CD14-positive monocyte (primary cell): Measurements from ENCODE around the gene DNAJA1. TPM values are rescaled to one million over a fixed set of nuclear protein-coding genes. Genes with fewer than 3 reads are reported as not detected.

ENCODE experiments used
- DNase-seq, 3 donors: peaks; one replicate each; pipeline ENCODE4 v3.0.0-alpha.2; 2011 to 2022
- H2AFZ ChIP-seq: 2 replicates; pipeline ENCODE4 v1.6.0; 2012; ENCODE audit warnings: mild to moderate bottlenecking, low read depth, low read length, inconsistent platforms; ENCODE audit not compliant: insufficient read depth, poor library complexity, severe bottlenecking
- H3K27ac ChIP-seq, 2 donors: 1 replicate in 1 of 2; 2 replicates in 1 of 2; pipeline ENCODE4 v1.5.1; 2012 to 2013; ENCODE audit warnings: low read length in 2 of 2, control low read depth in 1 of 2, inconsistent platforms in 1 of 2, low read depth in 1 of 2, mild to moderate bottlenecking in 1 of 2
- H3K27me3 ChIP-seq, 2 donors: one replicate each; pipeline versions ENCODE4 v1.6.0 to v1.6.1; 2011 to 2013; ENCODE audit warnings: low read length in 2 of 2; ENCODE audit not compliant: control insufficient read depth in 2 of 2, insufficient read depth in 2 of 2
- H3K36me3 ChIP-seq, 2 donors: replicated peaks in 1 of 2; 1 replicate in 1 of 2; 2 replicates in 1 of 2; pipeline versions ENCODE4 v1.5.1 to v1.6.1; 2012 to 2013; ENCODE audit warnings: low read length in 2 of 2, control low read depth in 1 of 2, inconsistent platforms in 1 of 2, mild to moderate bottlenecking in 1 of 2; ENCODE audit not compliant: insufficient read depth in 2 of 2, control insufficient read depth in 1 of 2
- H3K4me1 ChIP-seq, 2 donors: 1 replicate in 1 of 2; 2 replicates in 1 of 2; pipeline versions ENCODE4 v1.5.1 to v1.6.1; 2012 to 2013; ENCODE audit warnings: low read length in 2 of 2, control low read depth in 1 of 2, inconsistent platforms in 1 of 2, mild to moderate bottlenecking in 1 of 2, moderate library complexity in 1 of 2; ENCODE audit not compliant: insufficient read depth in 2 of 2, control insufficient read depth in 1 of 2
- H3K4me2 ChIP-seq: replicated peaks from 2 replicates; pipeline ENCODE3; 2012; ENCODE audit warnings: low read length, moderate library complexity, mild to moderate bottlenecking; ENCODE audit not compliant: poor library complexity, severe bottlenecking; ENCODE audit errors: extremely low read depth
- H3K4me3 ChIP-seq, 3 experiments: fragments of 200-600 bp in 1 of 3; sonication (generic) in 1 of 3; replicated peaks in 1 of 3; 1 replicate in 2 of 3; 2 replicates in 1 of 3; pipeline ENCODE4 v1.5.1; 2011 to 2013; ENCODE audit warnings: low read length in 3 of 3, mild to moderate bottlenecking in 3 of 3, control low read depth in 2 of 3, low read depth in 2 of 3, inconsistent platforms in 1 of 3, moderate library complexity in 1 of 3
- H3K79me2 ChIP-seq: 2 replicates; pipeline ENCODE4 v1.6.0; 2012; ENCODE audit warnings: mild to moderate bottlenecking, control low read depth, inconsistent platforms, low read length, moderate library complexity; ENCODE audit not compliant: insufficient read depth
- H3K9ac ChIP-seq: 2 replicates; pipeline ENCODE4 v1.6.0; 2017; ENCODE audit warnings: low read length, mild to moderate bottlenecking; ENCODE audit not compliant: insufficient read depth, poor library complexity, severe bottlenecking
- H3K9me3 ChIP-seq, 2 donors: replicated peaks in 1 of 2; 1 replicate in 1 of 2; 2 replicates in 1 of 2; pipeline versions ENCODE4 v1.5.1 to v1.6.1; 2012 to 2013; ENCODE audit warnings: low read length in 2 of 2, control low read depth in 1 of 2; ENCODE audit not compliant: control insufficient read depth in 1 of 2, insufficient read depth in 1 of 2
- H4K20me1 ChIP-seq: 2 replicates; pipeline ENCODE4 v1.6.0; 2012; ENCODE audit warnings: mild to moderate bottlenecking, low read length, control low read depth, moderate library complexity; ENCODE audit not compliant: insufficient read depth
- H3K27ac Mint-ChIP-seq, 7 donors: one replicate each; pipeline ENCODE4 v1.8.0; 2020; ENCODE audit warnings: mild to moderate bottlenecking in 7 of 7, mixed read lengths in 7 of 7, moderate library complexity in 6 of 7, inconsistent platforms in 2 of 7
- H3K27me3 Mint-ChIP-seq, 3 donors: one replicate each; pipeline ENCODE4 v1.8.0; 2021 to 2022; ENCODE audit warnings: low read depth in 3 of 3, mild to moderate bottlenecking in 3 of 3, mixed read lengths in 3 of 3, moderate library complexity in 3 of 3, inconsistent platforms in 1 of 3
- H3K36me3 Mint-ChIP-seq, 2 donors: one replicate each; pipeline ENCODE4 v1.8.0; 2020; ENCODE audit warnings: mixed read lengths in 2 of 2, inconsistent platforms in 1 of 2, mild to moderate bottlenecking in 1 of 2
- H3K4me1 Mint-ChIP-seq: one replicate; pipeline ENCODE4 v1.8.0; 2020; ENCODE audit warnings: mild to moderate bottlenecking, mixed read lengths
- H3K4me3 Mint-ChIP-seq, 2 donors: one replicate each; pipeline ENCODE4 v1.8.0; 2020; ENCODE audit warnings: mild to moderate bottlenecking in 2 of 2, mixed read lengths in 2 of 2, moderate library complexity in 1 of 2
- H3K9me3 Mint-ChIP-seq, 7 donors: one replicate each; pipeline ENCODE4 v1.8.0; 2020 to 2022; ENCODE audit warnings: mixed read lengths in 7 of 7, mild to moderate bottlenecking in 6 of 7, moderate library complexity in 6 of 7, inconsistent platforms in 2 of 7
- WGBS: methylation state at CpG from one replicate; pipeline ENCODE4 v1.1.5; 2013; ENCODE audit warnings: missing lambda C conversion rate; ENCODE audit not compliant: insufficient coverage; 5-methylcytosine and 5-hydroxymethylcytosine counted together
- intact Hi-C, 2 donors: fragments of 100-400 bp; cut with micrococcal nuclease; formaldehyde crosslinking; loops; one replicate each; pipeline versions ENCODE4 v1.15.0 to v1.15.1; 2023
- polyA plus RNA-seq, 3 donors: library from polyadenylated mRNA; depleted of rRNA in 1 of 3; unstranded in 2 of 3; stranded (reverse) in 1 of 3; fragments of 300-500 nt in 2 of 3; fragments of >200 nt in 1 of 3; fragmentation: Illumina TruSeq in 2 of 3; gene quantifications; 1 replicate in 2 of 3; 2 replicates in 1 of 3; pipeline ENCODE4 v1.2.3, GENCODE V29; 2012 to 2021
- TF ChIP-seq, protein P1 (sequence below): fragments of 200-600 bp; IDR thresholded peaks from one replicate; pipeline ENCODE4 v1.8.0; 2022; ENCODE audit warnings: antibody characterized with exemption, mild to moderate bottlenecking

Gene DNAJA1
- polyA plus RNA-seq, 3 donors, result 73.3 to 112 (median 93.6) TPM

DNA sequence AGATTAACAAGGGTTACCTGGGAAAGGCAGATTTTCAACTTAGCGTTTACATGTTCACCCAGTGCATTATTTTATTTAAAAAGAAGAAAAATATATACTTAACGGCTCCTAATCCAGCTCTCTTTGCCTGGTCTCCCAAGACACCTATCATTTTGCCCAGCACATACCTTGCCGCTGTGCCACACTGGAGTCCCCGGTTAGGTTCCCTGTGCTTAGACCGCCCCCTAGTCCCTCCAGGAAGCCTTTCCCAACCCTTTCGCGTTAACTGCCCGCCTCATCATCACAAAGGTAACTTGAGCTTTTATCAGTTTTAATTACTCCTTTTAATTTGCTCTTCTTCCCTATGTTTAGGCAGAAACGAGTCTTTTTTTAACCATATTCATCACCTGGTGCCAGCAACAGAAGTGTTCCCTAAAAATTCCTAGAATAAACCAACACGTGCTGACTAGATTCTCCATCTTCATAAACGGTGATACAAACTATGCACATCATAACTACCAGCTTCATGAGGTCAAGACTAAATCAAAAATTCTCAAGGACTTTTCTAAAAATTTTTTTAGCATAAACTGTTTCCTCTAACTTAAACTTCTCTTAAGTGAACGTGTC is 19.7 kb downstream of the DNAJA1 start:
- Histone ChIP-seq H3K9ac (peak overlapping the region; percentile 80), H3K36me3 (peaks cover 28 to 51% of the 10 kb centered on the region in 2 donors), H3K4me2 (peak overlapping the region; percentile 84), H3K9me3 (no peaks in the 10 kb centered on the region), H2AFZ (peak overlapping the region; percentile 87), H3K4me3 (peak overlapping the region; percentile 43 to 89 (median 54)), H3K79me2 (peaks cover 6% of the 10 kb centered on the region), H3K4me1 (peaks cover 48 to 52% of the 10 kb centered on the region in 2 donors), H3K27me3 (no peaks in the 10 kb centered on the region), H4K20me1 (peaks cover 8% of the 10 kb centered on the region), H3K27ac (peak overlapping the region; percentile 73 to 89)
- peak overlapping the region; percentile 77 to 89 for H3K4me3 Mint-ChIP-seq
- H3K4me1 Mint-ChIP-seq, result peaks cover 43% of the 10 kb centered on the region
- H3K27me3 Mint-ChIP-seq, result no peaks in the 10 kb centered on the region
- H3K9me3 Mint-ChIP-seq, result no peaks in the 10 kb centered on the region
- intact Hi-C loops, result loop anchor here in 1 of 2 donors (5.0 kb wide), 1 partner anchor 33 kb away; the partner anchor contains the start of gene SMU1
- 81% methylated on average over 5 of the region's 12 CpGs for WGBS
- peak overlapping the region; percentile 89 to 96 (median 93) for H3K27ac Mint-ChIP-seq
- TF ChIP-seq, protein P1, sequence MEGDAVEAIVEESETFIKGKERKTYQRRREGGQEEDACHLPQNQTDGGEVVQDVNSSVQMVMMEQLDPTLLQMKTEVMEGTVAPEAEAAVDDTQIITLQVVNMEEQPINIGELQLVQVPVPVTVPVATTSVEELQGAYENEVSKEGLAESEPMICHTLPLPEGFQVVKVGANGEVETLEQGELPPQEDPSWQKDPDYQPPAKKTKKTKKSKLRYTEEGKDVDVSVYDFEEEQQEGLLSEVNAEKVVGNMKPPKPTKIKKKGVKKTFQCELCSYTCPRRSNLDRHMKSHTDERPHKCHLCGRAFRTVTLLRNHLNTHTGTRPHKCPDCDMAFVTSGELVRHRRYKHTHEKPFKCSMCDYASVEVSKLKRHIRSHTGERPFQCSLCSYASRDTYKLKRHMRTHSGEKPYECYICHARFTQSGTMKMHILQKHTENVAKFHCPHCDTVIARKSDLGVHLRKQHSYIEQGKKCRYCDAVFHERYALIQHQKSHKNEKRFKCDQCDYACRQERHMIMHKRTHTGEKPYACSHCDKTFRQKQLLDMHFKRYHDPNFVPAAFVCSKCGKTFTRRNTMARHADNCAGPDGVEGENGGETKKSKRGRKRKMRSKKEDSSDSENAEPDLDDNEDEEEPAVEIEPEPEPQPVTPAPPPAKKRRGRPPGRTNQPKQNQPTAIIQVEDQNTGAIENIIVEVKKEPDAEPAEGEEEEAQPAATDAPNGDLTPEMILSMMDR, result no peak
- peak in 1 of 3 donors; percentile 28 for DNase-seq
- H3K36me3 Mint-ChIP-seq, result peaks cover 35 to 44% of the 10 kb centered on the region in 2 donors

DNA sequence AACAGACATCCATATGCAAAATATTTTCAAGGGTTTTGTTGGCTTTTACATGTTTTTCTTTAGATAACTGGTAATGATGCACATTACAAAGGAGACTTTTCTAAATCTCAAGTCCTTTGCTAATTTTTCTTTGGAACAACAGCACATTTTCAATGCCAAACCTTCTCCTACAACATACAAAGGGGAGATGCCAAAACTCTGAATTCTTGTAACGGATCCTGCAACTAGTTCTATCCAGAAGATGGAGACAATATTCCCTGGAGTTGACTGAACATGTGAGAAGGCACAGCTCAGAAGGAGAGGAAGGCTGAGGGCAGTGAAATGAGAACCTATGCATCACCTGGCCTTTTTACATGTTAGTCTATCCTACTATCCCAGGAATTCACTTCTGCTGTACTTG is 21.0 kb downstream of the DNAJA1 start:
- peak overlapping the region in 2 of 7 donors; percentile 9 to 23 for H3K27ac Mint-ChIP-seq
- H3K27ac ChIP-seq, result no peak overlapping the region
- no peak overlapping the region for H2AFZ ChIP-seq
- H3K36me3 Mint-ChIP-seq, result peaks cover 39 to 41% of the 10 kb centered on the region in 2 donors
- no peaks in the 10 kb centered on the region for H3K9me3 ChIP-seq
- H3K4me2 ChIP-seq, result no peak overlapping the region
- H4K20me1 ChIP-seq, result no peaks in the 10 kb centered on the region
- no peaks in the 10 kb centered on the region for H3K79me2 ChIP-seq
- no peak overlapping the region for H3K4me3 Mint-ChIP-seq
- no peaks in the 10 kb centered on the region for H3K27me3 ChIP-seq
- no CpG with 5 or more reads among the region's 1 CpG for WGBS
- peaks cover 35% of the 10 kb centered on the region for H3K4me1 Mint-ChIP-seq
- H3K27me3 Mint-ChIP-seq, result no peaks in the 10 kb centered on the region
- H3K9ac ChIP-seq, result no peak overlapping the region
- no peaks in the 10 kb centered on the region for H3K9me3 Mint-ChIP-seq
- H3K4me3 ChIP-seq, result no peak overlapping the region
- peaks cover 36 to 40% of the 10 kb centered on the region in 2 donors for H3K4me1 ChIP-seq
- intact Hi-C loops, result no loop called here
- DNase-seq, result no peak
- H3K36me3 ChIP-seq, result peaks cover 26 to 47% of the 10 kb centered on the region in 2 donors
- TF ChIP-seq, protein P1, result no peak
